HG03432 (cell line): Measurements from ENCODE around the gene DBP.
A peak's percentile ranks its signal among the peaks of the same experiment; 100 is the strongest.

ENCODE experiments used
- ATAC-seq: cut with Tn5 transposase; IDR thresholded peaks from one replicate; pipeline ENCODE4 v1.9.1; 2021; ENCODE audit warnings: mild to moderate bottlenecking, moderate library complexity; ENCODE audit not compliant: unreplicated experiment

DBP gene

DNA sequence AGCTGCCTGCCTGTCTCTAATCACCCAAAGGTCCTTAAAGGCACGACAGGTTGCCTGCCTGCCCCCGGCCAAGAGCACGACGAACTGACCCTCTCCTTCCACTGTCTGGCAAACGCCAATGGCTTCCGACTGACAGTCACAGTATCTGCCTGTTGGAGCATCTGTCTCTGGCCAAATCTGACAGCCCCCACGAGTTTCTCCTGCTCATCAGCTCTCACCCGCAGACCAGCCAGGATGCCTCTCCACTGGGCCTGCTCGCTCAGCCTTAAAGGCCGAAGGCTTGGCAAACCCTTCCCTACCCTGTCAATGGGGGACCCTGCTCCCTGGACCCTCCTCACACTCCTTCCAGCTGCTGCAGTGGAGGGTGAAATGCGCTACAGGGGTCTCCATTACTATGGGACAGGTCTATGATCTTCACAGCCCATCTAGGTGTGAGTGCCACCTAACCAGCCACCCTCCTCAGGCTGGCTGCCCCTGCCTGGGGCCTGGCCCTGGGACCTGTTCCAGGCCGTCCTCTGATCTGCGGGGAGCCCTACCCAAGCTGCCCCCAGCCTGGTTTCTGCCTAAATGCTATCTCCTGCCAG lies 23.2 kb downstream of the DBP start:
- ATAC-seq = no peak

DNA sequence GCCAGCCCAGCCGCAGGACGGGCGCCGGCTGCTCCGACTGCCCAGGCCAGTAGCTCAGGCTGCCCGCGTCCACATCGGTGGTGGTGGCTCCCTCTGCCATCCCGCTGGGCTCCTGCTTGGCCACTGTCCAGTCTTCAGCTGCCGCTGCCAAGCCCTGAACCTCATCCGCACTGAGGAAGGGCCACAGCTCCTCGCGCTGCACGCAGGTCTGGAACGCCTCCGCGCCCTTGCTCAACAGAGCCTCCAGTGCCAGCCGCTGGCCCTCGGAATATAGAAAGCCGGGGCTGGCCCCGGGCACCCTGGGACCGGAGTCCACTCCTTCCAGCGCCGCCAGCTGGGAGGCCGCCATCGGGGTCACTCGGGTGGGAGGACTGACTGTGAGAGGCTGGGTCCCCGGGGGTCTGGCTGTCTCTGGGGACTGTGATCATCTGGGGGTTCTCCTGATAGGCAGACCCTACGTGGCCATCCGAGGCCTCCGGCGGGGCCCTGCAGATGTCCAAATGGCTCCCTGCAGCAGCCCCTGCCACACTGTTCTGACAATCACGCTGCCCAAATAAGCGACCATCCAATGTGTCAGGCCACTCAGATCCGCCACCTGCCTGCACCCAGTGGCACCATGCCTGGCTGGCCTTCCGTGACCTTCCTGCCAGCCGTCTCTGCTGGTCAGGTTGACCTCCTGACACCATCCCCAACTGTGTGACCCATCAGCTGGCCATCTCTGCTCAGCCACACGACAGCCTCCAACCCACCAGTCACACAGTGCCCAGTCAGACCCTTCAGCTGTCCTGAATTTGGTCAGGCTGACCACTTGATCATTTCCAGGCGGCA lies 23.9 kb downstream of the DBP start:
- ATAC-seq = no peak

DNA sequence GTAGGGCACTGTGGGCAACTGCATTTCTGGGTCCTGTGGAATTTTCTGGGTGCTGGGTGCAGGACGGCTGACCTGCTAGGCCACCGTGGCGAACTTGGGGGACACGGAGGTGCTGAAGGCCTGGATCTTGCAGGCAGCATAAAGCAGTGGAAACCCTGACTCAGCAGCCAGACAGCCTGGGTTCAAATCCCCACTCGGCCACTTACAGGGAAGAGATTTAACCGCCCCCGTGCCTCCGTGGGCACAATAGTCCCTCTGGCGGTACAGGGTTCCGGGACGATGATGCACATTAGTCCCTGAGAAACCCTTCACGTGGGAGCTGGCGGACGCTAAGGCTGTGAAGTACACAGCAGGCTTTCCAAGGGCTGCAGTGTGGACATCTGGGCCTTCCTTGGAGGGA lies 25.3 kb downstream of the DBP start:
- ATAC-seq = no peak

- ATAC-seq = no peak
Measured at GRCh38 chr19:48609571-48610108, 27.5 kb downstream of the DBP start.

DNA sequence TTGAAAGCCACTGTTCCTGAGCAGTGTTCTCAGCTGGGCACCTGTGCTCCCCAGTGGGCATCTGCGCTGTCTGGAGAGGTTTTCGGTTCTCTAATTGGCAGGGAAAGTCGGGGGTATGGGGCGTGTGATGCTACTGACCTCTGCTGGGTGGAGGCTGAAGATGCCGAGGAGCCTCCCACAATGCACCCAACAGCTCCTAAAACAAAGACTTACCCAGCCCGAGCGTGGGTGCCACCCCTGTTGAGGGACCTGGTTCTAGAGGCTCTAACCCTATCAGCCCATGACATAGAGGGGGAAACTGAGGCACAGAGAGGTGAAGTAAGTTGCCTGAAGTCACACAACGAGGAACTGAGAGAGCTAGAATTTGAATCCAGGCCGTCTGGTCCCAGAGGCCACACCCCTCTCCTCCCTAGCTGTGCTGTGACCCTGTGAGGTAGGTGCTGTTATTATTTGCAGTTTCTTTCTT lies 28.3 kb downstream of the DBP start:
- ATAC-seq = peak; percentile 50

GRCh38 chr19:48607359-48607755 lies 29.8 kb downstream of the DBP start:
- ATAC-seq = no peak

GRCh38 chr19:48606463-48607358 lies 30.5 kb downstream of the DBP start, which contains the start of gene SPACA4:
TSS of gene SPACA4 (plus strand) at chr19:48606742. CDS start at chr19:48606979, 237 bp downstream.
- ATAC-seq = no peak

- no peak for ATAC-seq
Measured at GRCh38 chr19:48603850-48604249, 33.3 kb downstream of the DBP start.

DNA sequence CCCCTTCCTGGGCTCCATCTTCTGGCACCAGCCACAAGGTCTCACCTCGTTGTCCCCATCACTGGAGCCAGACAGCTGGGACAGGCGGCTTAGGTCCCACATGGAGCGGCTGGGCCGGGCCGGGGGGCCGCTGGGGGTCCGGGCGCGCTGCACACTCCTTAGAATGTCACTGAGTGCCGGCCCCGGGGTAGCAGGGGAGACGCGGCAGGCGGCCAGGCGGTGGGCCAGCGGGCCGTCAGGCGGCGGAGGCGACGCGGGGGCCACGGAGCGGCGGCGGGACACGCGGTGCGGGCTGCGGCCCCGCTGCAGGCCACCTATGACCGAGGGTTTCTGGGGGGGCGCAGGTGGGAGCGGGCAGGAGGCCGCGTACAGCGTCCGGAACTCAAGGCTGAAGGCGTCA lies 33.7 kb downstream of the DBP start:
- no peak for ATAC-seq

- no peak for ATAC-seq
Measured at GRCh38 chr19:48603001-48603400, 34.2 kb downstream of the DBP start.

DNA sequence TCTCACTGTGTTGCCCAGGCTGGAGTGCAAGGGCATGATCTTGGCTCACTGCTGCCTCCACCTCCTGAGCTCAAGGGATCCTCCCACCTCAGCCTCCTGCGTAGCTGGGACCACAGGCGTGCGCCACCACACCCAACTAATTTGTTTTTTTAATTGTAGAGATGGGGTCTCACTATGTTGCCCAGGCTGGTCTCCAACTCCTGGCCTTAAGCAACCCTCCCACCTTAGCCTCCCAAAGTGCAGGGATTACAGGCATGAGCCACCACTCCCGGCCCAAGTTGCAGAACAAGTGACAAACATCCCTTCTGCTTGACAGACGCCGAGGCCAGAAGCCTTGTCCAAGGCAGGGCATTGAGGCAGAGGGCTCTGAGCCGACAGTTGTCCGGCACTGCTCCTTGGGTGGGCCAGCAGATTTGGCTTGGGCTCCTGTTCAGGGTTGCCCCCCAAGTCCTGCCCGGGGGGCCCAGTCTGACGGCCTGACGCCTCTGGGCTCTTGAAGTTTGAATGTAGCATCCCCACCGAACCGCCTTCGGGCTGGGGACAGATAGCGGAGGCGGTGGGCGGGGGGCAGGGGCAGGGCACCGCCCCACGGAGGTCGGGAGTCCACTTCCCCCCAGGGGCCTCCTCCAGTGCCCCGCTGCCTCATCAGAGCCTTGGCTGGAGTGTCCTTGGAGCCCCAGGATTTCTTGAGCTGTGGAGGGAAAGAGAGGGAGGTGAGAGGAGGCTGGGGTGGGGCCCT lies 36.3 kb downstream of the DBP start:
- no peak for ATAC-seq

- ATAC-seq = no peak
Measured at GRCh38 chr19:48598996-48599700, 38.0 kb downstream of the DBP start.

DNA sequence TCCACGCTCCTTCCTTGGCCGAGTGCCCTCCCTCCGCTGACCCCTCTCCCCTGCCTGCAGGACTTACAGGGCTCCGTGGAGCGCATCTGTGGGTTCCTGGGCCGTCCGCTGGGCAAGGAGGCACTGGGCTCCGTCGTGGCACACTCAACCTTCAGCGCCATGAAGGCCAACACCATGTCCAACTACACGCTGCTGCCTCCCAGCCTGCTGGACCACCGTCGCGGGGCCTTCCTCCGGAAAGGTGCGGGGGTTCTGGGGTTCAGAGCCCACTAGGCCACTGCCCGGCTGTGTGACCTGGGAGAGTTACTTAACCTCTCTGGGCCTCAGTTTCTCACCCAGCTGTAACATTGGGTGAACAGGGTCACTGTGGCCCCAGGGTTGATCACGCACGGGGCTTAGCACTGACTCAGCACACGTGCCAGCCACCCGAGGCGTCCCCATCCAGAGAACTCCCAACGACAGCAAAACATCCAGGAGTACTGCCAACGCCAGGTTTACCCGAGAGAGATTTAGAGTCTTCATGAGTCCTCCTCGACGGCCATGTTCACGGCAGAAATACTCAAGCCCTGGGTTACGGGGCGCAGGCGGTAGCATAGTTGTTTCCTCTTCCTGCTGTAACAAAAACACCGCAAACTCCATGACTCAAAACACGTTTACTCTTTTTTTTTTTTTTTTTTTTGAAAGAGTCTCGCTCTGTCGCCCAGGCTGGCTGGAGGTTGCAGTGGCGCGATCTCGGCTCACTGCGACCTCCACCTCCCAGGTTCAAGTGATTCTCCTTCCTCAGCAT lies 40.3 kb downstream of the DBP start:
- ATAC-seq = no peak

- no peak for ATAC-seq
Measured at GRCh38 chr19:48596237-48596636, 40.9 kb downstream of the DBP start.

GRCh38 chr19:48595833-48596232 lies 41.3 kb downstream of the DBP start:
- no peak for ATAC-seq

DNA sequence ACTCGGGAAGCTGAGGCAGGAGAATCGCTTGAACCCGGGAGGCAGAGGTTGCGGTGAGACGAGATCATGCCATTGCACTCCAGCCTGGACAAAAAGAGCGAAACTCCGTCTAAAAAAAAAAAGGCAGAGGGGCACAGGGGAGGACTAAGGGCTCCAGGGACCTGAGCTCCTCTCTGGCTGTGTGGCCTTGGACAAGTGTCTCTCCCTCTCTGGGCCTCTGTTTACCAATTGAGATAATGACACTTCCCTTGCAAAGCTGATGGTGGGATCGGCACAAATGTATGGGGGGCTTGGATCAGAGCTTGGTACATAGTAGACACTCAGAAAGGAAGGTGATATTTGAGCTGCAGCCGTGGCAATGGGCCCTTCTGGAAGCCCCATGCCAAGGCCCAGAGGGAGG lies 42.0 kb downstream of the DBP start:
- ATAC-seq = no peak

DNA sequence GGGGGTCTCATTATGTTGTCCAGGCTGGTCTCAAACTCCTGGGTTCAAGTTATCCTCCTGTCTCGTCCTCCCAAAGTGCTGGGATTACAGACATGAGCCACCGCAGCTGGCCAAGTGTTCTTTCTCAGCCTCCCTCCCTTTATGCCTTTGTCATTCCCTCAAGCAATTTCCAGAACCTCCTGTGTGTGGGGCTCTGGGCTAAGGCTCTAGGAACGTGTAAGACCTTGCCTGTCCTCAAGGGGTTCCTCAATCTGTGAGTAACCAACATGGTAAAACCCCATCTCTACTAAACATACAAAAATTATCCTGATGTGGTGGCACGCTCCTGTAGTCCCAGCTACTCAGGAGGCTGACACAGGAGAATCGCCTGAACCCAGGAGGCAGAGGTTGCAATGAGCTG lies 46.2 kb downstream of the DBP start:
- ATAC-seq = no peak

- ATAC-seq = no peak
Measured at GRCh38 chr19:48588670-48589401, 48.3 kb downstream of the DBP start.
